GM12878 (cell line): Measurements from ENCODE around the gene PHACTR3. TPM values are rescaled to one million over a fixed set of nuclear protein-coding genes. Genes with fewer than 3 reads are reported as not detected.

Experiments
- ATAC-seq: fragments of 200-7000 bp; cut with Tn5 transposase; 3 replicates; pipeline ENCODE4 v1.9.1; 2020; ENCODE audit warnings: mild to moderate bottlenecking, moderate library complexity
- BruUV-seq: library from RNA; stranded (reverse); fragments of 400-500 nt; replicated peaks from 2 replicates; lab custom pipeline; 2021; lab: Mats Ljungman, UMichigan
- CTCF ChIA-PET: fragments of 300-600 bp; sonication (Branson Sonifier 250); formaldehyde crosslinking; extraction: SDS; loops from one replicate; lab custom pipeline; 2021; ENCODE audit warnings: inconsistent platforms; lab: Yijun Ruan, JAX
- POLR2A ChIA-PET: fragments of 350-600 bp; formaldehyde crosslinking; extraction: SDS; loops from one replicate; lab custom pipeline; 2021; ENCODE audit warnings: inconsistent platforms; lab: Charles Lee
- RAD21 ChIA-PET: fragments of 300-600 bp; sonication (Branson Sonifier 250); formaldehyde crosslinking; loops from one replicate; lab custom pipeline; 2023; ENCODE audit warnings: antibody characterized with exemption; ENCODE audit not compliant: unreplicated experiment; lab: Charles Lee
- SMC1A ChIA-PET: fragments of 300-600 bp; sonication (Branson Sonifier 250); formaldehyde crosslinking; loops from one replicate; lab custom pipeline; 2023; ENCODE audit not compliant: unreplicated experiment, uncharacterized antibody; lab: Charles Lee
- DNase-seq: peaks from one replicate; pipeline ENCODE4 v3.0.0-alpha.2; 2011; ENCODE audit warnings: low read depth, low spot score
- FAIRE-seq: peaks from 3 replicates; lab custom pipeline; 2011; peaks lifted over from hg19 to GRCh38; lab: Jason Lieb, UNC
- H2AFZ ChIP-seq: 2 replicates; pipeline ENCODE4 v1.6.0; 2011; ENCODE audit warnings: low read depth, low read length, control low read depth; ENCODE audit not compliant: control insufficient read depth
- H3K27ac ChIP-seq: 2 replicates; pipeline ENCODE4 v1.5.1; 2011; ENCODE audit warnings: control low read depth; ENCODE audit not compliant: control insufficient read depth, insufficient read depth
- H3K27me3 ChIP-seq, 2 experiments: replicated peaks in 1 of 2; 2 replicates each; pipeline versions ENCODE4 v1.6.0 to v1.6.1; 2011; ENCODE audit warnings: low read length in 1 of 2; ENCODE audit not compliant: control insufficient read depth in 2 of 2, insufficient read depth in 2 of 2
- H3K36me3 ChIP-seq, 2 experiments: 2 replicates each; pipeline ENCODE4 v1.5.1; 2011; ENCODE audit warnings: low read length in 1 of 2; ENCODE audit not compliant: control insufficient read depth in 2 of 2, insufficient read depth in 2 of 2
- H3K4me1 ChIP-seq: 2 replicates; pipeline ENCODE4 v1.6.1; 2011; ENCODE audit warnings: mild to moderate bottlenecking, low read length, moderate library complexity, mixed read lengths; ENCODE audit not compliant: control insufficient read depth, insufficient read depth
- H3K4me2 ChIP-seq: 2 replicates; pipeline ENCODE4 v1.6.0; 2011; ENCODE audit warnings: control low read depth; ENCODE audit not compliant: control insufficient read depth, insufficient read depth
- H3K4me3 ChIP-seq: fragments of 200-600 bp; sonication (generic); 2 replicates; pipeline ENCODE4 v1.5.1; 2016
- H3K79me2 ChIP-seq: 2 replicates; pipeline ENCODE4 v1.6.0; 2011; ENCODE audit warnings: low read length; ENCODE audit not compliant: control insufficient read depth, insufficient read depth
- H3K9ac ChIP-seq: 2 replicates; pipeline ENCODE4 v1.8.0; 2011; ENCODE audit warnings: low read length, control low read depth, mixed read lengths; ENCODE audit not compliant: control insufficient read depth, insufficient read depth
- H3K9me3 ChIP-seq: replicated peaks from 3 replicates; pipeline ENCODE4 v1.5.1; 2011; ENCODE audit warnings: mild to moderate bottlenecking, low read length; ENCODE audit not compliant: control insufficient read depth, insufficient read depth
- H4K20me1 ChIP-seq: 2 replicates; pipeline ENCODE4 v1.6.0; 2011; ENCODE audit not compliant: control insufficient read depth, insufficient read depth
- DPF2 ChIP-seq: fragments of 450-650 bp; IDR thresholded peaks from 2 replicates; pipeline ENCODE4 v1.6.1; 2017; ENCODE audit warnings: mild to moderate bottlenecking
- IRF3 ChIP-seq: fragments of 450-650 bp; IDR thresholded peaks from 2 replicates; pipeline ENCODE4 v1.6.1; 2014; ENCODE audit warnings: mild to moderate bottlenecking
- TCF12 ChIP-seq: IDR thresholded peaks from 2 replicates; pipeline ENCODE4 v1.6.1; 2011; ENCODE audit warnings: low read depth, mild to moderate bottlenecking, low read length
- ZNF384 ChIP-seq: IDR thresholded peaks from 2 replicates; pipeline ENCODE4 v1.6.1; 2012; ENCODE audit warnings: low read depth, mild to moderate bottlenecking, low read length, improper control_type of control experiment, borderline replicate concordance
- WGBS: methylation state at CpG from one replicate; pipeline ENCODE4 v1.1.6; 2016; ENCODE audit warnings: low lambda C conversion rate; ENCODE audit not compliant: insufficient replicate concordance, insufficient coverage; ENCODE audit errors: missing lambda C conversion rate; 5-methylcytosine and 5-hydroxymethylcytosine counted together
- in situ Hi-C: fragments of 300-500 bp; cut with MboI; formaldehyde crosslinking; loops from 9 replicates; pipeline ENCODE4 v1.14.3; 2018; ENCODE audit warnings: mixed read lengths
- intact Hi-C: fragments of 100-400 bp; cut with micrococcal nuclease; formaldehyde crosslinking; loops from one replicate; pipeline ENCODE4 v1.14.2; 2022; ENCODE audit not compliant: unreplicated experiment
- polyA plus RNA-seq, 11 experiments: library from polyadenylated mRNA; depleted of rRNA in 4 of 11; unstranded in 6 of 11; stranded (reverse) in 5 of 11; fragments of >200 nt; fragmentation: Nextera tagmentation in 4 of 11; fragmentation: Illumina TruSeq in 1 of 11; extraction: Ambion mirVana in 4 of 11; extraction: Trizol in 1 of 11; gene quantifications; 1 replicate in 1 of 11; 2 replicates in 10 of 11; pipeline versions ENCODE4 v1.2.1 to v1.2.3, GENCODE V29; 2011 to 2016; ENCODE audit warnings: inconsistent platforms in 2 of 11, missing spikeins in 2 of 11, low read depth in 1 of 11
- total RNA-seq, 4 experiments: library from RNA; depleted of rRNA in 3 of 4; stranded (reverse); fragments of >200 nt in 3 of 4; fragmentation: Illumina TruSeq in 1 of 4; extraction: Trizol in 1 of 4; gene quantifications; 2 replicates each; pipeline versions ENCODE4 v1.2.1 to v1.2.3, GENCODE V29; 2013 to 2021
- TF ChIP-seq, protein P1 (sequence below): IDR thresholded peaks from 2 replicates; pipeline ENCODE4 v1.6.1; 2011; ENCODE audit warnings: borderline replicate concordance, low read depth, mild to moderate bottlenecking, moderate library complexity, mixed read lengths, low read length; ENCODE audit not compliant: insufficient read depth; ENCODE audit errors: extremely low read length

Gene PHACTR3
- total and polyA plus RNA-seq, 10 of the 15 experiments (the other 5 are each of a cell fraction or from before 2014, with no cell fraction given): 0.17 to 2.7 (median 0.27) TPM; not detected in 1

GRCh38 chr20:59774204-59774641 is 169.9 kb downstream of the PHACTR3 start:
- H3K36me3 ChIP-seq: no peaks in the 10 kb centered on the region
- H3K4me2 ChIP-seq: no peak overlapping the region
- WGBS: 62% methylated on average over 17 of the region's 17 CpGs
- TF ChIP-seq DPF2 (no peak), TCF12 (no peak), IRF3 (no peak), ZNF384 (no peak)
- TF ChIP-seq, protein P1, sequence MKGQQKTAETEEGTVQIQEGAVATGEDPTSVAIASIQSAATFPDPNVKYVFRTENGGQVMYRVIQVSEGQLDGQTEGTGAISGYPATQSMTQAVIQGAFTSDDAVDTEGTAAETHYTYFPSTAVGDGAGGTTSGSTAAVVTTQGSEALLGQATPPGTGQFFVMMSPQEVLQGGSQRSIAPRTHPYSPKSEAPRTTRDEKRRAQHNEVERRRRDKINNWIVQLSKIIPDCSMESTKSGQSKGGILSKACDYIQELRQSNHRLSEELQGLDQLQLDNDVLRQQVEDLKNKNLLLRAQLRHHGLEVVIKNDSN: no peak
- H3K4me3 ChIP-seq: no peak overlapping the region
- ChIA-PET POLR2A (no interaction called here), SMC1A (no interaction called here), CTCF (no interaction called here), RAD21 (interaction anchor here (0.9 kb wide), 1 partner anchor 9 kb away, joined by 3 read pairs; no protein-coding TSS in a partner anchor)
- no peak for DNase-seq
- H2AFZ ChIP-seq: no peak overlapping the region
- no TSS peak for BruUV-seq
- no peak for FAIRE-seq
- no peaks in the 10 kb centered on the region for H4K20me1 ChIP-seq
- H3K4me1 ChIP-seq: no peaks in the 10 kb centered on the region
- H3K9ac ChIP-seq: no peak overlapping the region
- H3K27me3 ChIP-seq: no peaks in the 10 kb centered on the region
- H3K79me2 ChIP-seq: no peaks in the 10 kb centered on the region
- intact Hi-C loops: no loop called here
- no peaks in the 10 kb centered on the region for H3K9me3 ChIP-seq
- no peak for ATAC-seq
- no peak overlapping the region for H3K27ac ChIP-seq
- in situ Hi-C loops: loop anchor here (5.0 kb wide), 1 partner anchor 52 kb away; no protein-coding TSS in a partner anchor
